Measurements from ENCODE around the gene PTPN3.

- no peak for TF ChIP-seq YY1 (IDR thresholded peaks at IDR 0.05; ENCODE audit: insufficient read depth, insufficient read length)
- TF ChIP-seq ZNF274 (IDR thresholded peaks at IDR 0.05; ENCODE audit: low read depth, low read length): no peak
- no peak for TF ChIP-seq SUZ12 (IDR thresholded peaks at IDR 0.05; ENCODE audit: extremely low read depth, insufficient read depth, insufficient read length)
These were observed 162.2 kb downstream of the PTPN3 start for GRCh38 chr9:109335929-109336328.
